HCT116 (cell line): ENCODE results near the gene COL4A4. TPM values are rescaled to one million over a fixed set of nuclear protein-coding genes. Genes with fewer than 3 reads are reported as not detected.

Experiments used
- ATAC-seq: fragments of 200-7000 bp; cut with Tn5 transposase; 2 replicates; pipeline ENCODE4 v1.9.1; 2020; ENCODE audit warnings: mild to moderate bottlenecking, moderate library complexity
- BruUV-seq: library from RNA; stranded (reverse); fragments of 400-500 nt; replicated peaks from 2 replicates; lab custom pipeline; 2021; lab: Mats Ljungman, UMichigan
- CTCF ChIA-PET: fragments of 300-600 bp; sonication (Branson Sonifier 250); formaldehyde crosslinking; loops from one replicate; lab custom pipeline; 2021; ENCODE audit warnings: antibody characterized with exemption; lab: Charles Lee
- POLR2A ChIA-PET: fragments of 300-600, 350-600 bp; sonication (Branson Sonifier 250); formaldehyde crosslinking; loops from one replicate; lab custom pipeline; 2021; ENCODE audit warnings: antibody characterized with exemption; lab: Charles Lee
- RAD21 ChIA-PET, 2 experiments: fragments of 300-600 bp; sonication (Branson Sonifier 250); formaldehyde crosslinking; loops; one replicate each; lab custom pipeline; 2023; ENCODE audit warnings: low total read pairs in 2 of 2; ENCODE audit not compliant: uncharacterized antibody in 2 of 2, unreplicated experiment in 2 of 2, low non-redundant PET in 1 of 2; lab: Charles Lee
- DNase-seq: peaks from one replicate; pipeline ENCODE4 v3.0.0-alpha.2; 2010; ENCODE audit warnings: low read depth, low spot score
- H2AFZ ChIP-seq: fragments of 200-600 bp; shearing (Covaris generic), sonication (generic); 2 replicates; pipeline ENCODE4 v1.6.1; 2017; ENCODE audit warnings: low read depth, mixed run types, mixed read lengths, antibody characterized with exemption, low read length; ENCODE audit not compliant: poor library complexity, severe bottlenecking
- H3K27ac ChIP-seq: 2 replicates; pipeline ENCODE4 v1.5.1; 2012; ENCODE audit warnings: low read depth, low read length
- H3K27me3 ChIP-seq: fragments of 200-600 bp; sonication (generic); 2 replicates; pipeline ENCODE4 v1.6.1; 2016; ENCODE audit warnings: mixed run types, low read length, mixed read lengths; ENCODE audit not compliant: insufficient read depth
- H3K36me3 ChIP-seq, 2 experiments: fragments of 200-500 bp in 1 of 2; fragments of 200-600 bp in 1 of 2; sonication (Bioruptor generic) in 1 of 2; sonication (generic) in 1 of 2; 2 replicates each; pipeline versions ENCODE4 v1.5.1 to v1.6.1; 2014 to 2016; ENCODE audit warnings: low read length in 2 of 2, inconsistent platforms in 1 of 2, mixed read lengths in 1 of 2, mixed run types in 1 of 2; ENCODE audit not compliant: insufficient read depth in 2 of 2, control insufficient read depth in 1 of 2
- H3K4me1 ChIP-seq, 2 experiments: fragments of 200-600 bp in 1 of 2; sonication (generic) in 1 of 2; 2 replicates each; pipeline versions ENCODE4 v1.5.1 to v1.6.1; 2012 to 2017; ENCODE audit warnings: low read length in 2 of 2, inconsistent platforms in 1 of 2, mild to moderate bottlenecking in 1 of 2, mixed read lengths in 1 of 2, mixed run types in 1 of 2, moderate library complexity in 1 of 2; ENCODE audit not compliant: insufficient read depth in 2 of 2, control insufficient read depth in 1 of 2
- H3K4me2 ChIP-seq: fragments of 200-600 bp; sonication (generic); 2 replicates; pipeline ENCODE4 v1.6.1; 2017; ENCODE audit warnings: mixed run types, low read length, mixed read lengths
- H3K4me3 ChIP-seq, 2 experiments: fragments of 200-600 bp in 1 of 2; sonication (generic) in 1 of 2; replicated peaks in 1 of 2; 2 replicates each; pipeline ENCODE4 v1.5.1; 2011 to 2016; ENCODE audit warnings: low read length in 2 of 2, control low read depth in 1 of 2, low read depth in 1 of 2, mild to moderate bottlenecking in 1 of 2, mixed read lengths in 1 of 2, mixed run types in 1 of 2
- H3K79me2 ChIP-seq: fragments of 200-600 bp; sonication (generic); 2 replicates; pipeline ENCODE4 v1.6.1; 2017; ENCODE audit warnings: mild to moderate bottlenecking, mixed run types, low read length, moderate library complexity, mixed read lengths; ENCODE audit not compliant: insufficient read depth
- H3K9ac ChIP-seq: fragments of 200-600 bp; sonication (generic); 2 replicates; pipeline ENCODE4 v1.6.1; 2016; ENCODE audit warnings: low read length, mixed read lengths
- H3K9me2 ChIP-seq: fragments of 200-600 bp; sonication (generic), shearing (Covaris generic); 2 replicates; pipeline ENCODE4 v1.6.1; 2017; ENCODE audit warnings: mixed run types, mild to moderate bottlenecking, moderate library complexity; ENCODE audit not compliant: insufficient read depth
- H3K9me3 ChIP-seq, 2 experiments: fragments of 200-500 bp in 1 of 2; fragments of 200-600 bp in 1 of 2; sonication (Bioruptor generic) in 1 of 2; sonication (generic) in 1 of 2; 2 replicates each; pipeline ENCODE4 v1.6.1; 2014 to 2017; ENCODE audit warnings: low read length in 2 of 2, mixed read lengths in 2 of 2, inconsistent platforms in 1 of 2, low read depth in 1 of 2, mild to moderate bottlenecking in 1 of 2, mixed run types in 1 of 2, moderate library complexity in 1 of 2; ENCODE audit not compliant: control insufficient read depth in 1 of 2, insufficient read depth in 1 of 2
- H4K20me1 ChIP-seq: fragments of 200-600 bp; sonication (generic), shearing (Covaris generic); 2 replicates; pipeline ENCODE4 v1.6.1; 2017; ENCODE audit warnings: mixed run types, mild to moderate bottlenecking, moderate library complexity; ENCODE audit not compliant: insufficient read depth
- ATF3 ChIP-seq: IDR thresholded peaks from 2 replicates; pipeline ENCODE4 v1.6.1; 2012
- CBX3 ChIP-seq: IDR thresholded peaks from 2 replicates; pipeline ENCODE4 v1.6.1; 2012; ENCODE audit warnings: low read depth
- SP1 ChIP-seq: IDR thresholded peaks from 2 replicates; pipeline ENCODE4 v1.6.1; 2012; ENCODE audit warnings: low read depth
- SRF ChIP-seq: IDR thresholded peaks from 2 replicates; pipeline ENCODE4 v1.6.1; 2012; ENCODE audit warnings: low read depth
- TCF7L2 ChIP-seq: IDR thresholded peaks from 2 replicates; pipeline ENCODE4 v1.7.0; 2011; ENCODE audit warnings: borderline replicate concordance, inconsistent platforms; ENCODE audit not compliant: insufficient read depth, insufficient read length; ENCODE audit errors: extremely low read depth
- ZFX ChIP-seq: fragments of 450-650 bp; IDR thresholded peaks from 2 replicates; pipeline ENCODE4 v1.6.1; 2017
- intact Hi-C: fragments of 100-400 bp; cut with micrococcal nuclease; formaldehyde crosslinking; loops from 2 replicates; pipeline ENCODE4 v1.10.0; 2022
- total RNA-seq: library from RNA; stranded (reverse); gene quantifications from one replicate; pipeline ENCODE4 v1.2.1, GENCODE V29; 2021; ENCODE audit not compliant: unreplicated experiment
- TF ChIP-seq, protein P1 (sequence below): IDR thresholded peaks from 2 replicates; pipeline ENCODE4 v1.6.1; 2011; ENCODE audit warnings: mild to moderate bottlenecking, low read length, moderate library complexity; ENCODE audit not compliant: insufficient replicate concordance; ENCODE audit errors: extremely low read depth

Gene COL4A4
- total RNA-seq, 1 experiment from 2014 or later = 5.9 TPM

DNA sequence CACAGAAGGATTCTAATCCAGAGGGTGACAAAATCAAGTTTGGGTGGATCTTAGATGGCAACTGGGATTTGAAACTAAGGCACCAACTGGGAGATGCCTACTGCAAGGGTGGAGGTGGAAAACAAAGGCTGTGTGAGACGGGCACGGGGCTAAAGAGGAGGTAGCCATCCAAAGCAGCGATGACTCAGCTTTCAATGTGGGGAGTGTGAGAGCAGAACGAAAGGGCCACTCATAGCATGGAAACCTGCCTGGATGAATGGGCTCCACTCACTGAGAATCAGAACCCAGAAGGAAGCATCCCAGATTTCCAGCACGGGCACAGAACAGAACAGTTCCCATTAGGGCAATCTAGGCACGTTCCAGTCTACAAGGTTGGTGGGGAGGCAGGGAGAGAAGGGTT lies 159.5 kb downstream of the COL4A4 start:
- ChIA-PET POLR2A (no interaction called here), RAD21 (no interaction called here), CTCF (no interaction called here)
- Histone ChIP-seq H2AFZ (no peak overlapping the region), H3K4me3 (no peak overlapping the region), H3K9ac (no peak overlapping the region), H3K36me3 (peaks cover 0 to 15% of the 10 kb centered on the region in 2 experiments; a peak in 1 of 4 replicates), H3K27me3 (no peaks in the 10 kb centered on the region), H4K20me1 (no peaks in the 10 kb centered on the region), H3K4me2 (no peak overlapping the region), H3K9me2 (no peaks in the 10 kb centered on the region), H3K9me3 (no peaks in the 10 kb centered on the region), H3K27ac (no peak overlapping the region), H3K4me1 (peaks cover 0 to 7% of the 10 kb centered on the region in 2 experiments; a peak in 1 of 4 replicates), H3K79me2 (no peaks in the 10 kb centered on the region)
- no peak for DNase-seq
- intact Hi-C loops = no loop called here
- no TSS peak for BruUV-seq
- no peak for TF ChIP-seq ATF3
- TF ChIP-seq TCF7L2 = no peak
- no peak for TF ChIP-seq SP1
- TF ChIP-seq SRF = no peak
- no peak for TF ChIP-seq ZFX
- no peak for ATAC-seq

GRCh38 chr2:227000123-227000522 lies 163.9 kb downstream of the COL4A4 start:
- no peaks in the 10 kb centered on the region for H3K9me3 ChIP-seq
- no peak overlapping the region for H3K27ac ChIP-seq
- ChIA-PET CTCF (no interaction called here), POLR2A (no interaction called here), RAD21 (no interaction called here)
- no peaks in the 10 kb centered on the region for H4K20me1 ChIP-seq
- H3K4me1 ChIP-seq = peaks cover 17 to 29% of the 10 kb centered on the region in 2 experiments
- ATAC-seq (no peak), DNase-seq (no peak)
- H3K9ac ChIP-seq = no peak overlapping the region
- H3K36me3 ChIP-seq = peaks cover 0 to 25% of the 10 kb centered on the region in 2 experiments; a peak in 1 of 4 replicates
- no peaks in the 10 kb centered on the region for H3K27me3 ChIP-seq
- H3K4me2 ChIP-seq = no peak overlapping the region
- H3K9me2 ChIP-seq = no peaks in the 10 kb centered on the region
- H2AFZ ChIP-seq = no peak overlapping the region
- intact Hi-C loops = no loop called here
- no peak overlapping the region for H3K4me3 ChIP-seq
- no peaks in the 10 kb centered on the region for H3K79me2 ChIP-seq
- BruUV-seq = no TSS peak
- TF ChIP-seq SP1 = no peak
- TF ChIP-seq, protein P1, sequence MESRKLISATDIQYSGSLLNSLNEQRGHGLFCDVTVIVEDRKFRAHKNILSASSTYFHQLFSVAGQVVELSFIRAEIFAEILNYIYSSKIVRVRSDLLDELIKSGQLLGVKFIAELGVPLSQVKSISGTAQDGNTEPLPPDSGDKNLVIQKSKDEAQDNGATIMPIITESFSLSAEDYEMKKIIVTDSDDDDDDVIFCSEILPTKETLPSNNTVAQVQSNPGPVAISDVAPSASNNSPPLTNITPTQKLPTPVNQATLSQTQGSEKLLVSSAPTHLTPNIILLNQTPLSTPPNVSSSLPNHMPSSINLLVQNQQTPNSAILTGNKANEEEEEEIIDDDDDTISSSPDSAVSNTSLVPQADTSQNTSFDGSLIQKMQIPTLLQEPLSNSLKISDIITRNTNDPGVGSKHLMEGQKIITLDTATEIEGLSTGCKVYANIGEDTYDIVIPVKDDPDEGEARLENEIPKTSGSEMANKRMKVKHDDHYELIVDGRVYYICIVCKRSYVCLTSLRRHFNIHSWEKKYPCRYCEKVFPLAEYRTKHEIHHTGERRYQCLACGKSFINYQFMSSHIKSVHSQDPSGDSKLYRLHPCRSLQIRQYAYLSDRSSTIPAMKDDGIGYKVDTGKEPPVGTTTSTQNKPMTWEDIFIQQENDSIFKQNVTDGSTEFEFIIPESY = no peak
- no peak for TF ChIP-seq CBX3
